ENCODE data around the gene RAB40B. TPM values are rescaled to one million over a fixed set of nuclear protein-coding genes. Genes with fewer than 3 reads are reported as not detected.

RAB40B gene
- total RNA-seq, 1 experiment from 2014 or later = 22.4 TPM

DNA sequence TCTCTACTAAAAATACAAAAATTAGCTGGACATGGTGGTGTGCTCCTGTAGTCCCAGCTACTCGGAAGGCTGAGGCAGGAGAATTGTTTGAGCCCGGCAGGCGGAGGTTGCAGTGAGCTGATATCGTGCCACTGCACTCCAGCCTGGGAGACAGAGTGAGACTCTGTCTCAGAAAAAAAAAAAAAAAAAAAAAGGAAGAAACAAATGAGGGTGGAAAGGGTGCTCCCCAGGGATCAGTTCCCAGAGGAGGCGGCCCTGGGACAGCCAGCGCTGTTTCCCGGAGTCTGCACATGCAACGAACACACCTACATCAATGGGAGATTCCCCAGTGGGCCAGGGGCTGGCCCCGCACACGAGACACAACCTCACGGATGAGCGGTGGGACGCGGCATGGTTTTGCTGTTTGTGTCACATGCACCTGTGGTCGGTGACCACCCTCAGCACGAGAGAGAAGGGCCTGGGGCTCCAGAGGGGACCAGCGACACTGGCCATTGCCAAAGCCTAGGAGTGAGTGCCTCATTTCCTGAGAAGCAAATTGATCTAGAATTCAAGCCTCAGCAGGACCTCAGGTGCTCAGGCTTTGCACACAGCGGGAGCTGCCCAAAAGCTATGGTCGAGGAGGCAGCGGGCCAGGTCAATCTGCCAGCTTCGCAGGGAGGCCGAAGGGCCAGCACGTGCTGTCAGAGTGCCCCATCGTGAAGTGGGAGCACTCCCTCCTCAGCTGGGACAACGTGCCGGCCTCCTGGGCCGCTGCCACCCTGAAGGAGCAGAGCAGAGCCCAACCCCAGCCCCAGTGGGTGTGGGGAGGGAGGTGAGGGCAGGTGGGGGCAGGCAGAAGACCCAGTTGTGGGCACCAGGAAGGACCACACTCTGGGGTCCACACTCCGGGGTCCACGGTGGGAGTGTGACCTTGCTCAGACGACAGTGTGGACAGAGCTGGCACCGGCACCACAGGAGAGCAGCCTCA is 36.5 kb downstream of the RAB40B start:
- ATAC-seq = no peak
- CTCF ChIA-PET = no interaction called here

DNA sequence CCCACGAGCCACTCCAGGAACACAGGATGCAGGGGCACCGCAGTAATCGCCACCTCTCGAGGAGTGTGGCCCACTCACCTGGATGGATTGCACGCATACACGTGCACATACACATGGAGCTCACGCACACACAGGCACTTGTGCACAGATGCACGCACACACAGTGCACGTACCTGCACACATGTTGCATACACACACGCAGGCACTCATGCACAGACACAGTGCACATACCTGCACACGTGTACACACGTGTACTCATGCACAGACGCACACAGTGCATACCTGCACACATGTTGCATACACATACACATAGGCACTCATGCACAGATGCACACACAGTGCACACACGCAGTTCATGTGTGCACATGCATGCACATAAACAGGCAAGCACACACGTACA is 38.6 kb downstream of the RAB40B start:
- DNase-seq = no peak
- Histone ChIP-seq H3K9me3 (ENCODE audit: low read length) (no peaks in the 10 kb centered on the region), H2AFZ (ENCODE audit: low read length) (no peak overlapping the region), H3K27me3 (ENCODE audit: low read length) (no peaks in the 10 kb centered on the region), H3K79me2 (ENCODE audit: low read length) (no peaks in the 10 kb centered on the region), H3K9me2 (replicated peaks; ENCODE audit: low read length) (no peaks in the 10 kb centered on the region), H3F3A (ENCODE audit: low read length, unreplicated experiment) (peaks cover 5% of the 10 kb centered on the region), H3K4me1 (ENCODE audit: insufficient read depth, low read length) (peaks cover 6% of the 10 kb centered on the region; the same call in 1 of the 2 replicates), H3K9ac (ENCODE audit: low read length) (no peak overlapping the region), H3K36me3 (ENCODE audit: low read depth, low read length) (no peaks in the 10 kb centered on the region), H3K27ac (ENCODE audit: low read length) (no peak overlapping the region), H3K4me3 (ENCODE audit: low read length) (no peak overlapping the region), H3K4me2 (ENCODE audit: low read length) (no peak overlapping the region), H4K20me1 (ENCODE audit: low read length) (no peaks in the 10 kb centered on the region)
- ChIA-PET CTCF (no interaction called here), POLR2A (ENCODE audit: unreplicated experiment) (no interaction called here)
- no TSS peak for BruUV-seq (replicated peaks)
- TF ChIP-seq, protein P1, sequence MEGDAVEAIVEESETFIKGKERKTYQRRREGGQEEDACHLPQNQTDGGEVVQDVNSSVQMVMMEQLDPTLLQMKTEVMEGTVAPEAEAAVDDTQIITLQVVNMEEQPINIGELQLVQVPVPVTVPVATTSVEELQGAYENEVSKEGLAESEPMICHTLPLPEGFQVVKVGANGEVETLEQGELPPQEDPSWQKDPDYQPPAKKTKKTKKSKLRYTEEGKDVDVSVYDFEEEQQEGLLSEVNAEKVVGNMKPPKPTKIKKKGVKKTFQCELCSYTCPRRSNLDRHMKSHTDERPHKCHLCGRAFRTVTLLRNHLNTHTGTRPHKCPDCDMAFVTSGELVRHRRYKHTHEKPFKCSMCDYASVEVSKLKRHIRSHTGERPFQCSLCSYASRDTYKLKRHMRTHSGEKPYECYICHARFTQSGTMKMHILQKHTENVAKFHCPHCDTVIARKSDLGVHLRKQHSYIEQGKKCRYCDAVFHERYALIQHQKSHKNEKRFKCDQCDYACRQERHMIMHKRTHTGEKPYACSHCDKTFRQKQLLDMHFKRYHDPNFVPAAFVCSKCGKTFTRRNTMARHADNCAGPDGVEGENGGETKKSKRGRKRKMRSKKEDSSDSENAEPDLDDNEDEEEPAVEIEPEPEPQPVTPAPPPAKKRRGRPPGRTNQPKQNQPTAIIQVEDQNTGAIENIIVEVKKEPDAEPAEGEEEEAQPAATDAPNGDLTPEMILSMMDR (conservative IDR thresholded peaks at IDR 0.05; ENCODE audit: low read depth, low read length) = no peak
- TF ChIP-seq EZH2phosphoT487 (IDR thresholded peaks at IDR 0.05; ENCODE audit: borderline replicate concordance, low read length) (no peak), EZH2 (IDR thresholded peaks at IDR 0.05; ENCODE audit: low read length, unreplicated experiment) (no peak)
- intact Hi-C loops (cut with micrococcal nuclease) = no loop called here
- no peak for ATAC-seq

More for the DNA sequence above, 36.5 kb downstream of the RAB40B start:
- POLR2A ChIA-PET (ENCODE audit: unreplicated experiment) = no interaction called here
- intact Hi-C loops (cut with micrococcal nuclease) = no loop called here
- Histone ChIP-seq H3K9me3 (ENCODE audit: low read length) (no peaks in the 10 kb centered on the region), H3K27ac (ENCODE audit: low read length) (no peak overlapping the region), H3F3A (ENCODE audit: low read length, unreplicated experiment) (no peaks in the 10 kb centered on the region), H3K79me2 (ENCODE audit: low read length) (no peaks in the 10 kb centered on the region), H4K20me1 (ENCODE audit: low read length) (no peaks in the 10 kb centered on the region), H3K4me2 (ENCODE audit: low read length) (no peak overlapping the region), H3K27me3 (ENCODE audit: low read length) (no peaks in the 10 kb centered on the region), H3K4me3 (ENCODE audit: low read length) (no peak overlapping the region), H2AFZ (ENCODE audit: low read length) (no peak overlapping the region), H3K9me2 (replicated peaks; ENCODE audit: low read length) (no peaks in the 10 kb centered on the region), H3K9ac (ENCODE audit: low read length) (no peak overlapping the region), H3K4me1 (ENCODE audit: insufficient read depth, low read length) (no peaks in the 10 kb centered on the region), H3K36me3 (ENCODE audit: low read depth, low read length) (no peaks in the 10 kb centered on the region)
- TF ChIP-seq EZH2phosphoT487 (IDR thresholded peaks at IDR 0.05; ENCODE audit: borderline replicate concordance, low read length) = no peak
- no peak for TF ChIP-seq EZH2 (IDR thresholded peaks at IDR 0.05; ENCODE audit: low read length, unreplicated experiment)
- TF ChIP-seq, protein P1 (conservative IDR thresholded peaks at IDR 0.05; ENCODE audit: low read depth, low read length) = no peak
- no TSS peak for BruUV-seq (replicated peaks)
- no peak for DNase-seq
